H1 (cell line): ENCODE data around the gene TSPAN16. TPM values are rescaled to one million over a fixed set of nuclear protein-coding genes. Genes with fewer than 3 reads are reported as not detected.

ENCODE experiments used
- CTCF ChIA-PET: fragments of 300-600 bp; sonication (Branson Sonifier 250); formaldehyde crosslinking; loops from one replicate; lab custom pipeline; 2021; ENCODE audit not compliant: partially characterized antibody; lab: Charles Lee
- POLR2A ChIA-PET: fragments of 300-600 bp; sonication (Branson Sonifier 250); formaldehyde crosslinking; loops from one replicate; lab custom pipeline; 2021; ENCODE audit warnings: inconsistent platforms; ENCODE audit not compliant: partially characterized antibody; lab: Charles Lee
- DNase-seq, 2 experiments: peaks; one replicate each; pipeline versions ENCODE4 v3.0.0 to v3.0.0-alpha.2; 2010 to 2022; ENCODE audit warnings: low spot score in 2 of 2, low read depth in 1 of 2, mixed read lengths in 1 of 2
- FAIRE-seq: peaks from 2 replicates; lab custom pipeline; 2011; peaks lifted over from hg19 to GRCh38; lab: Jason Lieb, UNC
- H2AFZ ChIP-seq: 2 replicates; pipeline ENCODE4 v1.8.1; 2012; ENCODE audit warnings: low read length, inconsistent platforms
- H2AK5ac ChIP-seq: 2 replicates; pipeline ENCODE4 v1.6.1; 2013; ENCODE audit warnings: low read depth, low read length
- H2BK120ac ChIP-seq: replicated peaks from 2 replicates; pipeline ENCODE3; 2013; ENCODE audit warnings: low read depth, low read length, inconsistent platforms
- H2BK12ac ChIP-seq: 2 replicates; pipeline ENCODE4 v1.6.1; 2013; ENCODE audit warnings: low read depth, low read length
- H2BK15ac ChIP-seq: 2 replicates; pipeline ENCODE4 v1.6.1; 2013; ENCODE audit warnings: low read length
- H2BK20ac ChIP-seq: 2 replicates; pipeline ENCODE4 v1.6.1; 2013; ENCODE audit warnings: low read length
- H2BK5ac ChIP-seq: 2 replicates; pipeline ENCODE4 v1.6.1; 2013; ENCODE audit warnings: low read depth, low read length
- H3K14ac ChIP-seq: 2 replicates; pipeline ENCODE4 v1.6.1; 2013; ENCODE audit warnings: inconsistent platforms; ENCODE audit not compliant: insufficient read length
- H3K18ac ChIP-seq: 2 replicates; pipeline ENCODE4 v1.6.1; 2013; ENCODE audit warnings: low read length; ENCODE audit errors: extremely low read depth
- H3K23ac ChIP-seq: 2 replicates; pipeline ENCODE4 v1.6.1; 2013; ENCODE audit warnings: inconsistent platforms; ENCODE audit not compliant: insufficient read length
- H3K23me2 ChIP-seq: 2 replicates; pipeline ENCODE4 v1.6.1; 2013; ENCODE audit warnings: low read depth, low read length
- H3K27ac ChIP-seq: 2 replicates; pipeline ENCODE4 v1.6.1; 2011; ENCODE audit warnings: low read depth, low read length, inconsistent platforms
- H3K27me3 ChIP-seq, 4 experiments: replicated peaks in 1 of 4; 1 replicate in 1 of 4; 2 replicates in 3 of 4; pipeline versions ENCODE4 v1.6.1 to v1.8.1; 2011 to 2013; ENCODE audit warnings: low read length in 3 of 4, mild to moderate bottlenecking in 3 of 4, inconsistent platforms in 2 of 4, mixed read lengths in 2 of 4, moderate library complexity in 1 of 4; ENCODE audit not compliant: control insufficient read depth in 3 of 4, insufficient read depth in 3 of 4; ENCODE audit errors: extremely low read depth in 1 of 4
- H3K36me3 ChIP-seq, 4 experiments: 2 replicates each; pipeline versions ENCODE4 v1.6.1 to v1.8.1; 2011 to 2013; ENCODE audit warnings: mild to moderate bottlenecking in 4 of 4, low read length in 3 of 4, moderate library complexity in 2 of 4, control low read depth in 1 of 4, inconsistent platforms in 1 of 4; ENCODE audit not compliant: insufficient read depth in 4 of 4, control insufficient read depth in 2 of 4
- H3K4ac ChIP-seq: replicated peaks from 2 replicates; pipeline ENCODE3; 2013; ENCODE audit warnings: low read length, low read depth, mixed read lengths, inconsistent platforms; ENCODE audit not compliant: insufficient read length
- H3K4me1 ChIP-seq, 4 experiments: replicated peaks in 1 of 4; 1 replicate in 1 of 4; 2 replicates in 3 of 4; pipeline versions ENCODE4 v1.6.1 to v1.8.1; 2011 to 2013; ENCODE audit warnings: low read length in 3 of 4, inconsistent platforms in 2 of 4, mixed read lengths in 1 of 4; ENCODE audit not compliant: insufficient read depth in 4 of 4, control insufficient read depth in 3 of 4
- H3K4me2 ChIP-seq, 2 experiments: 2 replicates each; pipeline versions ENCODE4 v1.6.1 to v1.8.1; 2011 to 2013; ENCODE audit warnings: low read depth in 2 of 2, low read length in 2 of 2, control low read depth in 1 of 2, inconsistent platforms in 1 of 2, mild to moderate bottlenecking in 1 of 2; ENCODE audit not compliant: insufficient read depth in 1 of 2
- H3K4me3 ChIP-seq, 4 experiments: fragments of 200-600, 300-600 bp in 1 of 4; sonication (generic), shearing (Covaris generic), sonication (Bioruptor Twin) in 1 of 4; 2 replicates each; pipeline versions ENCODE4 v1.5.1 to v1.8.1; 2011 to 2016; ENCODE audit warnings: low read length in 4 of 4, low read depth in 3 of 4, control low read depth in 2 of 4, inconsistent platforms in 2 of 4, mild to moderate bottlenecking in 2 of 4, mixed read lengths in 1 of 4, moderate library complexity in 1 of 4; ENCODE audit not compliant: insufficient read depth in 2 of 4; ENCODE audit errors: extremely low read depth in 1 of 4
- H3K56ac ChIP-seq: replicated peaks from 2 replicates; pipeline ENCODE3; 2013; ENCODE audit warnings: low read depth, mild to moderate bottlenecking, mixed read lengths, low read length, inconsistent platforms; ENCODE audit not compliant: insufficient read length
- H3K79me1 ChIP-seq: 2 replicates; pipeline ENCODE4 v1.6.1; 2013; ENCODE audit warnings: low read depth, low read length, control low read depth
- H3K79me2 ChIP-seq, 2 experiments: 2 replicates each; pipeline versions ENCODE4 v1.6.1 to v1.8.1; 2012 to 2013; ENCODE audit warnings: low read length in 2 of 2, mild to moderate bottlenecking in 2 of 2, inconsistent platforms in 1 of 2; ENCODE audit not compliant: insufficient read depth in 2 of 2, control insufficient read depth in 1 of 2
- H3K9ac ChIP-seq, 4 experiments: replicated peaks in 1 of 4; 1 replicate in 1 of 4; 2 replicates in 3 of 4; pipeline versions ENCODE4 v1.6.1 to v1.8.1; 2011 to 2013; ENCODE audit warnings: low read depth in 3 of 4, low read length in 3 of 4, control low read depth in 2 of 4, mild to moderate bottlenecking in 2 of 4, moderate library complexity in 2 of 4, inconsistent platforms in 1 of 4; ENCODE audit errors: extremely low read depth in 1 of 4
- H3K9me3 ChIP-seq, 2 experiments: 2 replicates each; pipeline versions ENCODE4 v1.6.1 to v1.8.1; 2012 to 2013; ENCODE audit warnings: mild to moderate bottlenecking in 2 of 2, moderate library complexity in 2 of 2, control low read depth in 1 of 2, inconsistent platforms in 1 of 2, low read depth in 1 of 2, low read length in 1 of 2, mixed read lengths in 1 of 2; ENCODE audit not compliant: insufficient read depth in 2 of 2
- H4K20me1 ChIP-seq, 2 experiments: replicated peaks in 1 of 2; 2 replicates each; pipeline versions ENCODE3 to v1.8.1; 2011 to 2013; ENCODE audit warnings: inconsistent platforms in 2 of 2, low read length in 2 of 2, mild to moderate bottlenecking in 1 of 2; ENCODE audit not compliant: insufficient read depth in 2 of 2, control insufficient read depth in 1 of 2
- H4K5ac ChIP-seq: 2 replicates; pipeline ENCODE4 v1.6.1; 2013; ENCODE audit warnings: low read length, low read depth, mixed read lengths, inconsistent platforms; ENCODE audit not compliant: insufficient read length
- H4K8ac ChIP-seq: 2 replicates; pipeline ENCODE4 v1.8.0; 2013; ENCODE audit warnings: mild to moderate bottlenecking, moderate library complexity, low read length, inconsistent platforms; ENCODE audit not compliant: insufficient read depth; ENCODE audit errors: extremely low read depth
- H4K91ac ChIP-seq: replicated peaks from 2 replicates; pipeline ENCODE3; 2013; ENCODE audit warnings: low read length, mixed read lengths, inconsistent platforms; ENCODE audit not compliant: insufficient read length
- ASH2L ChIP-seq: fragments of 200-600, 300-600 bp; sonication (generic); IDR thresholded peaks from one replicate; pipeline ENCODE4 v1.7.1; 2017; ENCODE audit warnings: low read length
- BRCA1 ChIP-seq: IDR thresholded peaks from 2 replicates; pipeline ENCODE4 v1.6.1; 2012; ENCODE audit warnings: low read depth, low read length, improper control_type of control experiment
- CHD2 ChIP-seq: IDR thresholded peaks from 2 replicates; pipeline ENCODE4 v1.6.1; 2012; ENCODE audit warnings: low read length, improper control_type of control experiment
- HDAC2 ChIP-seq, 2 experiments: fragments of 300-600 bp in 1 of 2; sonication (generic) in 1 of 2; IDR thresholded peaks; 2 replicates each; pipeline ENCODE4 v1.6.1; 2011 to 2012; ENCODE audit warnings: low read depth in 2 of 2, low read length in 2 of 2, mild to moderate bottlenecking in 2 of 2, moderate library complexity in 2 of 2, borderline replicate concordance in 1 of 2, inconsistent platforms in 1 of 2
- JUN ChIP-seq: IDR thresholded peaks from 2 replicates; pipeline ENCODE4 v1.6.1; 2011; ENCODE audit warnings: low read depth, mild to moderate bottlenecking, improper control_type of control experiment, low read length
- PHF8 ChIP-seq: fragments of 200-600 bp; sonication (generic); conservative IDR thresholded peaks from 2 replicates; pipeline ENCODE4 v1.7.1; 2012; ENCODE audit warnings: low read depth, mild to moderate bottlenecking, inconsistent platforms, low read length, moderate library complexity
- SAP30 ChIP-seq: fragments of 300-600 bp; sonication (generic); IDR thresholded peaks from 2 replicates; pipeline ENCODE4 v1.7.1; 2012; ENCODE audit warnings: low read length, moderate library complexity, mild to moderate bottlenecking, inconsistent platforms; ENCODE audit not compliant: insufficient read depth, insufficient replicate concordance
- SIRT6 ChIP-seq: IDR thresholded peaks from one replicate; pipeline ENCODE4 v1.7.1; 2012; ENCODE audit warnings: low read length, inconsistent platforms
- SUZ12 ChIP-seq: fragments of 200-600 bp; sonication (generic); IDR thresholded peaks from 2 replicates; pipeline ENCODE4 v1.6.1; 2012; ENCODE audit warnings: mild to moderate bottlenecking, inconsistent platforms, low read length, moderate library complexity, mixed read lengths
- ZNF274 ChIP-seq: IDR thresholded peaks from 2 replicates; pipeline ENCODE4 v1.7.0; 2012; ENCODE audit warnings: low read length, borderline replicate concordance; ENCODE audit errors: extremely low read depth
- WGBS, 2 experiments: shearing (Covaris generic) in 1 of 2; methylation state at CpG; one replicate each; pipeline versions ENCODE4 v1.1.6 to v1.1.7; 2013 to 2015; ENCODE audit warnings: low lambda C conversion rate in 2 of 2, mixed read lengths in 2 of 2, inconsistent platforms in 1 of 2, low coverage in 1 of 2, missing lambda C conversion rate in 1 of 2; ENCODE audit not compliant: insufficient replicate concordance in 2 of 2, insufficient coverage in 1 of 2, insufficient read length in 1 of 2; ENCODE audit errors: extremely low coverage in 1 of 2, missing lambda C conversion rate in 1 of 2; 5-methylcytosine and 5-hydroxymethylcytosine counted together
- polyA plus RNA-seq, 7 experiments: library from polyadenylated mRNA; depleted of rRNA in 3 of 7; stranded (reverse) in 5 of 7; unstranded in 2 of 7; fragments of >200 nt in 5 of 7; fragments of 200-250 nt in 2 of 7; gene quantifications; 1 replicate in 5 of 7; 2 replicates in 1 of 7; 4 replicates in 1 of 7; pipeline versions ENCODE4 v1.2.1 to v1.2.3, GENCODE V29; 2011 to 2013; ENCODE audit warnings: missing spikeins in 2 of 7, mixed read lengths in 2 of 7
- total RNA-seq: library from RNA; stranded (reverse); fragmentation: NEBNext Ultra II Directional; extraction: Animal tissue kit (Norgen Biotek cat#: 25700); gene quantifications from 2 replicates; pipeline ENCODE4 v1.2.1, GENCODE V29; 2021

Gene TSPAN16
- total and polyA plus RNA-seq, 2 of the 8 experiments (the other 6 are each of a cell fraction or from before 2014, with no cell fraction given) = not detected

- Histone ChIP-seq H2BK12ac (no peak overlapping the region), H2BK20ac (no peak overlapping the region), H3K4me2 (no peak overlapping the region), H4K91ac (no peak overlapping the region), H3K23me2 (no peaks in the 10 kb centered on the region), H3K18ac (no peak overlapping the region), H3K4me3 (no peak overlapping the region), H2BK15ac (no peak overlapping the region), H3K9ac (no peak overlapping the region), H4K5ac (no peak overlapping the region), H4K8ac (no peak overlapping the region), H3K56ac (no peak overlapping the region), H2AFZ (no peak overlapping the region), H3K23ac (no peak overlapping the region), H3K79me1 (no peaks in the 10 kb centered on the region), H3K27ac (no peak overlapping the region), H3K79me2 (no peaks in the 10 kb centered on the region), H4K20me1 (no peaks in the 10 kb centered on the region), H3K9me3 (no peaks in the 10 kb centered on the region), H2BK5ac (no peak overlapping the region), H3K4ac (no peak overlapping the region), H3K14ac (no peak overlapping the region), H3K36me3 (no peaks in the 10 kb centered on the region), H3K27me3 (no peaks in the 10 kb centered on the region), H2BK120ac (no peak overlapping the region), H2AK5ac (no peak overlapping the region), H3K4me1 (peaks cover 0 to under 1% (median 0%) of the 10 kb centered on the region in 4 experiments; a peak in 3 of 7 replicates)
- DNase-seq = no peak
- CTCF ChIA-PET = interaction anchor here (1.4 kb wide), 1 partner anchor 22 kb away, joined by 6 read pairs; no protein-coding TSS in a partner anchor
- no peak for TF ChIP-seq ASH2L
- no peak for TF ChIP-seq SUZ12
- TF ChIP-seq ZNF274 = no peak
- TF ChIP-seq BRCA1 = no peak
- TF ChIP-seq CHD2 = no peak
- no peak for TF ChIP-seq JUN
- no peak for TF ChIP-seq HDAC2 (IDR thresholded peaks at IDR 0.05; ENCODE audit: borderline replicate concordance in 1 of 2, low read depth in 2 of 2, low read length in 2 of 2)
- no peak for TF ChIP-seq SIRT6
- TF ChIP-seq SAP30 = no peak
- no peak for TF ChIP-seq PHF8
- 94% methylated on average over 7 of the region's 7 CpGs; no CpG with 5 or more reads in 1 of the 2 experiments for WGBS, 2 experiments
- no peak for FAIRE-seq
- POLR2A ChIA-PET = no interaction called here
These were observed 26.6 kb upstream of the TSPAN16 start for GRCh38 chr19:11269408-11269807.
